ENCODE data around the gene IL1F10. TPM values are rescaled to one million over a fixed set of nuclear protein-coding genes. Genes with fewer than 3 reads are reported as not detected.
A peak's percentile ranks its signal among the peaks of the same experiment; 100 is the strongest.

Gene IL1F10
- total RNA-seq, 1 experiment from 2014 or later = not detected

- Histone ChIP-seq H3K18ac (ENCODE audit: insufficient read length, low read depth, low read length) (no peak overlapping the region), H3K4me2 (ENCODE audit: insufficient read depth, insufficient read length, low read length) (no peak overlapping the region), H2BK120ac (ENCODE audit: low read depth, low read length, poor library complexity, severe bottlenecking) (no peak overlapping the region), H3K14ac (ENCODE audit: insufficient read depth, low read length) (no peak overlapping the region), H4K5ac (ENCODE audit: insufficient read length, low read depth, low read length) (no peak overlapping the region), H4K91ac (ENCODE audit: insufficient read length, low read depth, low read length) (no peak overlapping the region), H2AK5ac (ENCODE audit: insufficient read length, low read length) (no peak overlapping the region), H3K9me3 (ENCODE audit: control insufficient read depth, low read depth, low read length) (no peaks in the 10 kb centered on the region), H3K27ac (ENCODE audit: insufficient read length, low read depth, low read length) (no peak overlapping the region), H3K79me2 (ENCODE audit: insufficient read depth, low read length) (no peaks in the 10 kb centered on the region), H2BK12ac (ENCODE audit: insufficient read length, low read depth, low read length) (no peak overlapping the region), H2BK15ac (ENCODE audit: low read depth, low read length) (no peak overlapping the region), H3K4ac (ENCODE audit: low read depth, low read length) (no peak overlapping the region), H2BK5ac (ENCODE audit: insufficient read length, low read length) (no peak overlapping the region), H3K23ac (ENCODE audit: insufficient read length, low read depth, low read length) (no peak overlapping the region), H3T11ph (ENCODE audit: low read length) (no peak overlapping the region), H3K27me3 (ENCODE audit: insufficient read depth, low read length) (no peaks in the 10 kb centered on the region), H4K8ac (replicated peaks; ENCODE audit: insufficient read length, low read depth, low read length) (no peak overlapping the region), H3K79me1 (ENCODE audit: insufficient read depth, low read depth, low read length, poor library complexity, severe bottlenecking) (no peaks in the 10 kb centered on the region), H2BK20ac (ENCODE audit: low read depth, low read length, poor library complexity, severe bottlenecking) (no peak overlapping the region), H4K20me1 (ENCODE audit: control insufficient read depth, insufficient read depth, insufficient read length) (no peaks in the 10 kb centered on the region), H3K56ac (ENCODE audit: insufficient read length, low read depth, low read length) (no peak overlapping the region), H3K23me2 (ENCODE audit: insufficient read length, low read depth, low read length, poor library complexity, severe bottlenecking) (no peaks in the 10 kb centered on the region), H3K9ac (ENCODE audit: extremely low read depth, insufficient read length, low read length) (no peak overlapping the region), H2AFZ (ENCODE audit: low read length) (no peak overlapping the region), H3K4me1 (ENCODE audit: insufficient read depth, low read length) (no peaks in the 10 kb centered on the region)
- H3K4me1 Mint-ChIP-seq = peaks cover 5 to 9% of the 10 kb centered on the region in 2 experiments
- TF ChIP-seq, protein P1, sequence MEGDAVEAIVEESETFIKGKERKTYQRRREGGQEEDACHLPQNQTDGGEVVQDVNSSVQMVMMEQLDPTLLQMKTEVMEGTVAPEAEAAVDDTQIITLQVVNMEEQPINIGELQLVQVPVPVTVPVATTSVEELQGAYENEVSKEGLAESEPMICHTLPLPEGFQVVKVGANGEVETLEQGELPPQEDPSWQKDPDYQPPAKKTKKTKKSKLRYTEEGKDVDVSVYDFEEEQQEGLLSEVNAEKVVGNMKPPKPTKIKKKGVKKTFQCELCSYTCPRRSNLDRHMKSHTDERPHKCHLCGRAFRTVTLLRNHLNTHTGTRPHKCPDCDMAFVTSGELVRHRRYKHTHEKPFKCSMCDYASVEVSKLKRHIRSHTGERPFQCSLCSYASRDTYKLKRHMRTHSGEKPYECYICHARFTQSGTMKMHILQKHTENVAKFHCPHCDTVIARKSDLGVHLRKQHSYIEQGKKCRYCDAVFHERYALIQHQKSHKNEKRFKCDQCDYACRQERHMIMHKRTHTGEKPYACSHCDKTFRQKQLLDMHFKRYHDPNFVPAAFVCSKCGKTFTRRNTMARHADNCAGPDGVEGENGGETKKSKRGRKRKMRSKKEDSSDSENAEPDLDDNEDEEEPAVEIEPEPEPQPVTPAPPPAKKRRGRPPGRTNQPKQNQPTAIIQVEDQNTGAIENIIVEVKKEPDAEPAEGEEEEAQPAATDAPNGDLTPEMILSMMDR (conservative IDR thresholded peaks at IDR 0.05) = no peak
- no peaks in the 10 kb centered on the region for H3K36me3 Mint-ChIP-seq (ENCODE audit: insufficient read depth in 1 of 3, low read depth in 3 of 3)
- peak overlapping the region in 1 of 3 experiments; percentile 86; a peak in 1 of 7 replicates for H3K27ac Mint-ChIP-seq
- H3K4me3 Mint-ChIP-seq = no peak overlapping the region
- peaks cover 0 to 7% of the 10 kb centered on the region in 2 experiments; a peak in 2 of 5 replicates for H3K9me3 Mint-ChIP-seq
- DNase-seq = no peak
- WGBS (ENCODE audit: extremely low coverage, insufficient read length, low lambda C conversion rate) = no CpG with 5 or more reads among the region's 5 CpGs
- H3K27me3 Mint-ChIP-seq (ENCODE audit: low read depth) = peaks cover 45% of the 10 kb centered on the region
Measured at GRCh38 chr2:113075030-113075429, 7.3 kb downstream of the IL1F10 start.
